ENCODE results near the gene RALY. TPM values are rescaled to one million over a fixed set of nuclear protein-coding genes. Genes with fewer than 3 reads are reported as not detected.
"Not testable (repeated sequence)": the region's sequence is repeated elsewhere in the genome, so short reads cannot be mapped to it uniquely, and the experiment has no call there.

The RALY gene
- total RNA-seq, 6 donors from 2014 or later: 116 to 157 (median 147) TPM

DNA sequence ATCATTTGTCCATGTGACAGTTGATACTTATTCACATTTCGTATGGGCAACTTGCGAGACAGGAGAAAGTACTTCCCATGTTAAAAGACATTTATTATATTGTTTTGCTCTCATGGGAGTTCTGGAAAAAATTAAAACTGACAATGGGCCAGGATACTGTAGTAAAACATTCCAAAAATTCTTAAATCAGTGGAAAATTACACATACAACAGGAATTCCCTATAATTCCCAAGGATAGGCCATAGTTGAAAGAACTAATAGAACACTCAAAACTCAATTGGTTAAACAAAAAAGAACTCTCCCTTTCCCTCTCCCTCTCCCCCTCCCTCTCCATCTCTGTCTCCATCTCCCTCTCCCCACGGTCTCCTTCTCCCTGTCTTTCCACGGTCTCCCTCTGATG, 137.8 kb downstream of the RALY start:
- peaks cover 0 to 3% (median 0%) of the 10 kb centered on the region in 4 donors for H3K4me1 ChIP-seq
- H3K4me3 ChIP-seq: no peak overlapping the region
- H3K27me3 ChIP-seq: no peaks in the 10 kb centered on the region
- ATAC-seq (ENCODE audit: low FRiP score in 2 of 2): no peak
- H3K27ac ChIP-seq: no peak overlapping the region
- no peaks in the 10 kb centered on the region for H3K36me3 ChIP-seq
- 86% methylated on average over 4 of the region's 4 CpGs for WGBS, 2 donors
- TF ChIP-seq, protein P1, sequence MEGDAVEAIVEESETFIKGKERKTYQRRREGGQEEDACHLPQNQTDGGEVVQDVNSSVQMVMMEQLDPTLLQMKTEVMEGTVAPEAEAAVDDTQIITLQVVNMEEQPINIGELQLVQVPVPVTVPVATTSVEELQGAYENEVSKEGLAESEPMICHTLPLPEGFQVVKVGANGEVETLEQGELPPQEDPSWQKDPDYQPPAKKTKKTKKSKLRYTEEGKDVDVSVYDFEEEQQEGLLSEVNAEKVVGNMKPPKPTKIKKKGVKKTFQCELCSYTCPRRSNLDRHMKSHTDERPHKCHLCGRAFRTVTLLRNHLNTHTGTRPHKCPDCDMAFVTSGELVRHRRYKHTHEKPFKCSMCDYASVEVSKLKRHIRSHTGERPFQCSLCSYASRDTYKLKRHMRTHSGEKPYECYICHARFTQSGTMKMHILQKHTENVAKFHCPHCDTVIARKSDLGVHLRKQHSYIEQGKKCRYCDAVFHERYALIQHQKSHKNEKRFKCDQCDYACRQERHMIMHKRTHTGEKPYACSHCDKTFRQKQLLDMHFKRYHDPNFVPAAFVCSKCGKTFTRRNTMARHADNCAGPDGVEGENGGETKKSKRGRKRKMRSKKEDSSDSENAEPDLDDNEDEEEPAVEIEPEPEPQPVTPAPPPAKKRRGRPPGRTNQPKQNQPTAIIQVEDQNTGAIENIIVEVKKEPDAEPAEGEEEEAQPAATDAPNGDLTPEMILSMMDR (IDR thresholded peaks at IDR 0.05): no peak
- TF ChIP-seq POLR2AphosphoS5 (IDR thresholded peaks at IDR 0.05) (no peak), POLR2A (IDR thresholded peaks at IDR 0.05) (no peak), EP300 (IDR thresholded peaks at IDR 0.05) (no peak)
- no peaks in the 10 kb centered on the region for H3K9me3 ChIP-seq
- no peak for DNase-seq

DNA sequence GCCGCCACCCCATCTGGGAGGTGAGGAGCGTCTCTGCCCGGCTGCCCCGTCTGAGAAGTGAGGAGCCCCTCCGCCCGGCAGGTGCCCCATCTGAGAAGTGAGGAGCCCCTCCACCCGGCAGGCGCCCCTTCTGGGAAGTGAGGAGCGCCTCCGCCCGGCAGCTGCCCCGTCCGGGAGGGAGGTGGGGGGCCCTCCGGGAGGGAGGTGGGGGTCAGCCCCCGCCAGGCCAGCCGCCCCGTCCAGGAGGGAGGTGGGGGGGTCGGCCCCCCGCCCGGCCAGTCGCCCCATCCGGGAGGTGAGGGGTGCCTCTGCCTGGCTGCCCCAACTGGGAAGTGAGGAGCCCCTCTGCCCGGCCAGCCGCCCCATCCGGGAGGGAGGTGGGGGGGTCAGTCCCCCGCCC, 138.8 kb downstream of the RALY start:
- not testable (repeated sequence) for H3K4me1 ChIP-seq; ATAC-seq (ENCODE audit: low FRiP score in 2 of 2); H3K9me3 ChIP-seq; H3K27me3 ChIP-seq; H3K36me3 ChIP-seq; H3K4me3 ChIP-seq; H3K27ac ChIP-seq
- peak in 1 of 2 donors; percentile 54 for DNase-seq
- 98% methylated on average over 11 of the region's 26 CpGs; no CpG with 5 or more reads in 1 of the 2 donors for WGBS, 2 donors

DNA sequence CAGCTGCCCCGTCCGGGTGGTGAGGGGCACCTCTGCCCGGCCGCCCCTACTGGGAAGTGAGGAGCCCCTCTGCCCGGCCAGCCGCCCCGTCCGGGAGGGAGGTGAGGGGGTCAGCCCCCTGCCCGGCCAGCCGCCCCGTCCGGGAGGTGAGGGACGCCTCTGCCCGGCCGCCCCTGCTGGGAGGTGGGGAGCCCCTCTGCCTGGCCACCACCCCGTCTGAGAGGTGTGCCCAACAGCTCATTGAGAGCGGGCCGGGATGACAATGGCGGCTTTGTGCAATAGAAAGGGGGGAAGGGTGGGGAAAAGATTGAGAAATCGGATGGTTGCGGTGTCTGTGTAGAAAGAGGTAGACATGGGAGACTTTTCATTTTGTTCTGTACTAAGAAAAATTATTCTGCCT, 139.2 kb downstream of the RALY start:
- DNase-seq: peak in 1 of 2 donors; percentile 54
- not testable (repeated sequence) for H3K9me3 ChIP-seq; H3K4me3 ChIP-seq; H3K27ac ChIP-seq; H3K36me3 ChIP-seq; ATAC-seq (ENCODE audit: low FRiP score in 2 of 2); H3K27me3 ChIP-seq; H3K4me1 ChIP-seq
- 67 to 75% methylated on average over 7 to 10 of the region's 21 CpGs for WGBS, 2 donors

DNA sequence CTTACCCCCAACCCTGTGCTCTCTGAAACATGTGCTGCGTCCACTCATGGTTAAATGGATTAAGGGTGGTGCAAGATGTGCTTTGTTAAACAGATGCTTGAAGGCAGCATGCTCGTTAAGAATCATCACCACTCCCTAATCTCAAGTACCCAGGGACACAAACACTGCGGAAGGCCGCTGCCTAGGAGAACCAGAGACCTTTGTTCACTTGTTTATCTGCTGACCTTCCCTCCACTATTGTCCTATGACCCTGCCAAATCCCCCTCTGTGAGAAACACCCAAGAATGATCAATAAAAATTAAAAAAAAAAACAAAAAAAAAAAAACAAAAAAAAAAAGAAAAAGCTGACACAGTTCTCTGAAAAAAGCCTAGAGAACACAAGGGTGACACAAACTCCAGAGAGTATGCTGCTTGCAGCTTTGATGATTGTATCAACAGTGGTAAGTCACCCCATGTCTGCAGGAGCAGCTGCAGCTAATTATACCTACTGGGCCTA, 139.7 kb downstream of the RALY start:
- DNase-seq: not testable (repeated sequence)
- WGBS, 2 donors: 63 to 69% methylated on average over 2 to 4 of the region's 4 CpGs

More for the DNA sequence above, 139.7 kb downstream of the RALY start:
- not testable (repeated sequence) for H3K36me3 ChIP-seq; H3K27me3 ChIP-seq; H3K27ac ChIP-seq; H3K9me3 ChIP-seq; H3K4me1 ChIP-seq; ATAC-seq (ENCODE audit: low FRiP score in 2 of 2); H3K4me3 ChIP-seq

Small RNA genes within 50 kb of the gene (small RNA-seq; reads per million reads assigned to genes)
- 0 to 0.06 (median 0) reads per million in 4 donors for gene MIR4755

Other genes starting within 250 kb of the RALY start
- 100 to 1,000 TPM in 5 of 6 donors, 10 to 100 TPM in 1; 71.2 to 139 (median 104) TPM for gene CHMP4B, start 182.6 kb upstream of the RALY start, total RNA-seq
- 10 to 100 TPM; 28.3 to 76.1 (median 50.3) TPM for gene EIF2S2, start 118.3 kb downstream of the RALY start, total RNA-seq
- under 1 TPM in 2 of 6 donors, not detected in 4; 0.47 to 0.54 TPM for gene ASIP, start 247.5 kb downstream of the RALY start, total RNA-seq

Data from upper lobe of left lung (tissue), 6 donors.